GM12878 (cell line): ENCODE data around the gene NHSL2. TPM values are rescaled to one million over a fixed set of nuclear protein-coding genes. Genes with fewer than 3 reads are reported as not detected.

ENCODE experiments used
- ATAC-seq: fragments of 200-7000 bp; cut with Tn5 transposase; 3 replicates; pipeline ENCODE4 v1.9.1; 2020; ENCODE audit warnings: mild to moderate bottlenecking, moderate library complexity
- BruUV-seq: library from RNA; stranded (reverse); fragments of 400-500 nt; replicated peaks from 2 replicates; lab custom pipeline; 2021; lab: Mats Ljungman, UMichigan
- CTCF ChIA-PET: fragments of 300-600 bp; sonication (Branson Sonifier 250); formaldehyde crosslinking; extraction: SDS; loops from one replicate; lab custom pipeline; 2021; ENCODE audit warnings: inconsistent platforms; lab: Yijun Ruan, JAX
- POLR2A ChIA-PET: fragments of 350-600 bp; formaldehyde crosslinking; extraction: SDS; loops from one replicate; lab custom pipeline; 2021; ENCODE audit warnings: inconsistent platforms; lab: Charles Lee
- RAD21 ChIA-PET: fragments of 300-600 bp; sonication (Branson Sonifier 250); formaldehyde crosslinking; loops from one replicate; lab custom pipeline; 2023; ENCODE audit warnings: antibody characterized with exemption; ENCODE audit not compliant: unreplicated experiment; lab: Charles Lee
- SMC1A ChIA-PET: fragments of 300-600 bp; sonication (Branson Sonifier 250); formaldehyde crosslinking; loops from one replicate; lab custom pipeline; 2023; ENCODE audit not compliant: unreplicated experiment, uncharacterized antibody; lab: Charles Lee
- DNase-seq: peaks from one replicate; pipeline ENCODE4 v3.0.0-alpha.2; 2011; ENCODE audit warnings: low read depth, low spot score
- FAIRE-seq: peaks from 3 replicates; lab custom pipeline; 2011; peaks lifted over from hg19 to GRCh38; lab: Jason Lieb, UNC
- H2AFZ ChIP-seq: 2 replicates; pipeline ENCODE4 v1.6.0; 2011; ENCODE audit warnings: low read depth, low read length, control low read depth; ENCODE audit not compliant: control insufficient read depth
- H3K27ac ChIP-seq: 2 replicates; pipeline ENCODE4 v1.5.1; 2011; ENCODE audit warnings: control low read depth; ENCODE audit not compliant: control insufficient read depth, insufficient read depth
- H3K27me3 ChIP-seq, 2 experiments: replicated peaks in 1 of 2; 2 replicates each; pipeline versions ENCODE4 v1.6.0 to v1.6.1; 2011; ENCODE audit warnings: low read length in 1 of 2; ENCODE audit not compliant: control insufficient read depth in 2 of 2, insufficient read depth in 2 of 2
- H3K36me3 ChIP-seq, 2 experiments: 2 replicates each; pipeline ENCODE4 v1.5.1; 2011; ENCODE audit warnings: low read length in 1 of 2; ENCODE audit not compliant: control insufficient read depth in 2 of 2, insufficient read depth in 2 of 2
- H3K4me1 ChIP-seq: 2 replicates; pipeline ENCODE4 v1.6.1; 2011; ENCODE audit warnings: mild to moderate bottlenecking, low read length, moderate library complexity, mixed read lengths; ENCODE audit not compliant: control insufficient read depth, insufficient read depth
- H3K4me2 ChIP-seq: 2 replicates; pipeline ENCODE4 v1.6.0; 2011; ENCODE audit warnings: control low read depth; ENCODE audit not compliant: control insufficient read depth, insufficient read depth
- H3K4me3 ChIP-seq: fragments of 200-600 bp; sonication (generic); 2 replicates; pipeline ENCODE4 v1.5.1; 2016
- H3K79me2 ChIP-seq: 2 replicates; pipeline ENCODE4 v1.6.0; 2011; ENCODE audit warnings: low read length; ENCODE audit not compliant: control insufficient read depth, insufficient read depth
- H3K9ac ChIP-seq: 2 replicates; pipeline ENCODE4 v1.8.0; 2011; ENCODE audit warnings: low read length, control low read depth, mixed read lengths; ENCODE audit not compliant: control insufficient read depth, insufficient read depth
- H3K9me3 ChIP-seq: replicated peaks from 3 replicates; pipeline ENCODE4 v1.5.1; 2011; ENCODE audit warnings: mild to moderate bottlenecking, low read length; ENCODE audit not compliant: control insufficient read depth, insufficient read depth
- H4K20me1 ChIP-seq: 2 replicates; pipeline ENCODE4 v1.6.0; 2011; ENCODE audit not compliant: control insufficient read depth, insufficient read depth
- CBX5 ChIP-seq: sonication (generic); IDR thresholded peaks from 2 replicates; pipeline ENCODE4 v1.6.1; 2016; ENCODE audit warnings: low read depth, moderate library complexity, mild to moderate bottlenecking, inconsistent platforms
- CHD2 ChIP-seq: IDR thresholded peaks from 2 replicates; pipeline ENCODE4 v1.6.1; 2011; ENCODE audit warnings: low read depth, low read length, improper control_type of control experiment, borderline replicate concordance
- IKZF2 ChIP-seq, 2 experiments: fragments of 450-650 bp; IDR thresholded peaks; 2 replicates each; pipeline ENCODE4 v1.6.1; 2017; ENCODE audit warnings: mild to moderate bottlenecking in 2 of 2, moderate library complexity in 2 of 2
- SREBF2 ChIP-seq: IDR thresholded peaks from 2 replicates; pipeline ENCODE4 v1.6.1; 2012; ENCODE audit warnings: mild to moderate bottlenecking, low read length
- YBX1 ChIP-seq: fragments of 450-650 bp; IDR thresholded peaks from 2 replicates; pipeline ENCODE4 v1.6.1; 2016; ENCODE audit warnings: antibody characterized with exemption
- ZNF24 ChIP-seq: fragments of 450-650 bp; IDR thresholded peaks from 2 replicates; pipeline ENCODE4 v1.6.1; 2017; ENCODE audit warnings: antibody characterized with exemption, mild to moderate bottlenecking
- ZNF274 ChIP-seq: IDR thresholded peaks from one replicate; pipeline ENCODE4 v1.8.0; 2011; ENCODE audit not compliant: insufficient read length, insufficient read depth
- WGBS: methylation state at CpG from one replicate; pipeline ENCODE4 v1.1.6; 2016; ENCODE audit warnings: low lambda C conversion rate; ENCODE audit not compliant: insufficient replicate concordance, insufficient coverage; ENCODE audit errors: missing lambda C conversion rate; 5-methylcytosine and 5-hydroxymethylcytosine counted together
- in situ Hi-C: fragments of 300-500 bp; cut with MboI; formaldehyde crosslinking; loops from 9 replicates; pipeline ENCODE4 v1.14.3; 2018; ENCODE audit warnings: mixed read lengths
- intact Hi-C: fragments of 100-400 bp; cut with micrococcal nuclease; formaldehyde crosslinking; loops from one replicate; pipeline ENCODE4 v1.14.2; 2022; ENCODE audit not compliant: unreplicated experiment
- polyA plus RNA-seq, 11 experiments: library from polyadenylated mRNA; depleted of rRNA in 4 of 11; unstranded in 6 of 11; stranded (reverse) in 5 of 11; fragments of >200 nt; fragmentation: Nextera tagmentation in 4 of 11; fragmentation: Illumina TruSeq in 1 of 11; extraction: Ambion mirVana in 4 of 11; extraction: Trizol in 1 of 11; gene quantifications; 1 replicate in 1 of 11; 2 replicates in 10 of 11; pipeline versions ENCODE4 v1.2.1 to v1.2.3, GENCODE V29; 2011 to 2016; ENCODE audit warnings: inconsistent platforms in 2 of 11, missing spikeins in 2 of 11, low read depth in 1 of 11
- total RNA-seq, 4 experiments: library from RNA; depleted of rRNA in 3 of 4; stranded (reverse); fragments of >200 nt in 3 of 4; fragmentation: Illumina TruSeq in 1 of 4; extraction: Trizol in 1 of 4; gene quantifications; 2 replicates each; pipeline versions ENCODE4 v1.2.1 to v1.2.3, GENCODE V29; 2013 to 2021
- TF ChIP-seq, protein P1 (sequence below): fragments of 150-350 bp; IDR thresholded peaks from 2 replicates; pipeline ENCODE4 v1.6.1; 2014; ENCODE audit warnings: mild to moderate bottlenecking, low read depth, low read length
- TF ChIP-seq, protein P2 (sequence below): fragments of 450-650 bp; IDR thresholded peaks from 2 replicates; pipeline ENCODE4 v1.6.1; 2016; ENCODE audit warnings: mild to moderate bottlenecking, moderate library complexity, borderline replicate concordance

The NHSL2 gene
- total and polyA plus RNA-seq, 10 of the 15 experiments (the other 5 are each of a cell fraction or from before 2014, with no cell fraction given), result 0.05 to 0.53 (median 0.07) TPM; not detected in 2

DNA sequence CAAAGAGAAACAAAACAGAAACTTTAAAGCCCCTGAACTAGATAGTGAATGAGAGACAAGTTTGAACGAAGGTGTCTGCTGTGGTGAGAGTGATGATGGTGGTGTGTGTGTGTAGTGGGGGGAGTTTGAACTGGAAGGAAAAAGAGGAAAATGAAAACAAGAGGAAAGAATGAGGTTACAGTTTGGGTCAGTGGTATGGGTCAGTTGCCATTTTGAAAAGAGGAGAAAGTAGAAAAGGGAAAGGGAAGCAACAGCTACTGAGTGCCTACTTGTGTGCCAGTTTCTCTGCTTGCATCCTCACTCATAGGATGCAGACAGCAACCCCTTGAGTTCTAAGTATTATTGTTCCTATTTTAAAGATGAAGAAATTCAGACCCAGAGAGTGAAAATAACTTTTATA is 26.0 kb downstream of the NHSL2 start (continued):
- TF ChIP-seq, protein P1, sequence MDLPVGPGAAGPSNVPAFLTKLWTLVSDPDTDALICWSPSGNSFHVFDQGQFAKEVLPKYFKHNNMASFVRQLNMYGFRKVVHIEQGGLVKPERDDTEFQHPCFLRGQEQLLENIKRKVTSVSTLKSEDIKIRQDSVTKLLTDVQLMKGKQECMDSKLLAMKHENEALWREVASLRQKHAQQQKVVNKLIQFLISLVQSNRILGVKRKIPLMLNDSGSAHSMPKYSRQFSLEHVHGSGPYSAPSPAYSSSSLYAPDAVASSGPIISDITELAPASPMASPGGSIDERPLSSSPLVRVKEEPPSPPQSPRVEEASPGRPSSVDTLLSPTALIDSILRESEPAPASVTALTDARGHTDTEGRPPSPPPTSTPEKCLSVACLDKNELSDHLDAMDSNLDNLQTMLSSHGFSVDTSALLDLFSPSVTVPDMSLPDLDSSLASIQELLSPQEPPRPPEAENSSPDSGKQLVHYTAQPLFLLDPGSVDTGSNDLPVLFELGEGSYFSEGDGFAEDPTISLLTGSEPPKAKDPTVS, result no peak

DNA sequence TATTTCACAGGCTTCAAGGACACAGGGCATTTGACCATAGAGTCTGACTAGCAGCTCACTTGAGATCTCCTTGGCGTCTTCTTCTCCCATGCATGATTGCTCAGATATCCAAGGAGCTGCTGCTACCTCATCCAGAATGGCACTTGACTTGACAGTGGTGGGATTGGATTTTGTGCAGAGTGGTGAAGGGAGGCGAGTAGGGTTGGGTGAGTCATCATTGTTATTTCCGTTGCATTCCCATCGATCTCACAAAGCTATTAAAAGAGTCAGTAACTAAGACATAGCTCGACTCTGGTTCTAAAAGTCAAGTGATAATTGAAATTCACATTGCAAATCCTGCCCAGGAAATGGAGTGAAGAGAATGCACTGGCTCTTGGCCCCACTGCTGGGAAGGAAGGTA is 27.7 kb downstream of the NHSL2 start:
- Histone ChIP-seq H3K79me2 (no peaks in the 10 kb centered on the region), H3K27me3 (no peaks in the 10 kb centered on the region; a peak in 1 of 4 replicates), H3K9me3 (no peaks in the 10 kb centered on the region), H3K9ac (no peak overlapping the region), H3K36me3 (no peaks in the 10 kb centered on the region), H3K4me3 (no peak overlapping the region), H4K20me1 (no peaks in the 10 kb centered on the region), H2AFZ (no peak overlapping the region), H3K27ac (no peak overlapping the region), H3K4me2 (no peak overlapping the region), H3K4me1 (no peaks in the 10 kb centered on the region)
- no TSS peak for BruUV-seq
- CTCF ChIA-PET, result no interaction called here
- FAIRE-seq (no peak), DNase-seq (no peak), ATAC-seq (no peak)
- POLR2A ChIA-PET, result no interaction called here
- SMC1A ChIA-PET, result interaction anchor here (1.0 kb wide), 1 partner anchor 16 kb away, joined by 3 read pairs; no protein-coding TSS in a partner anchor
- TF ChIP-seq CHD2 (no peak), CBX5 (no peak), ZNF274 (no peak), YBX1 (no peak), SREBF2 (no peak), ZNF24 (no peak), IKZF2 (IDR thresholded peaks at IDR 0.05) (no peak)
- TF ChIP-seq, protein P2, sequence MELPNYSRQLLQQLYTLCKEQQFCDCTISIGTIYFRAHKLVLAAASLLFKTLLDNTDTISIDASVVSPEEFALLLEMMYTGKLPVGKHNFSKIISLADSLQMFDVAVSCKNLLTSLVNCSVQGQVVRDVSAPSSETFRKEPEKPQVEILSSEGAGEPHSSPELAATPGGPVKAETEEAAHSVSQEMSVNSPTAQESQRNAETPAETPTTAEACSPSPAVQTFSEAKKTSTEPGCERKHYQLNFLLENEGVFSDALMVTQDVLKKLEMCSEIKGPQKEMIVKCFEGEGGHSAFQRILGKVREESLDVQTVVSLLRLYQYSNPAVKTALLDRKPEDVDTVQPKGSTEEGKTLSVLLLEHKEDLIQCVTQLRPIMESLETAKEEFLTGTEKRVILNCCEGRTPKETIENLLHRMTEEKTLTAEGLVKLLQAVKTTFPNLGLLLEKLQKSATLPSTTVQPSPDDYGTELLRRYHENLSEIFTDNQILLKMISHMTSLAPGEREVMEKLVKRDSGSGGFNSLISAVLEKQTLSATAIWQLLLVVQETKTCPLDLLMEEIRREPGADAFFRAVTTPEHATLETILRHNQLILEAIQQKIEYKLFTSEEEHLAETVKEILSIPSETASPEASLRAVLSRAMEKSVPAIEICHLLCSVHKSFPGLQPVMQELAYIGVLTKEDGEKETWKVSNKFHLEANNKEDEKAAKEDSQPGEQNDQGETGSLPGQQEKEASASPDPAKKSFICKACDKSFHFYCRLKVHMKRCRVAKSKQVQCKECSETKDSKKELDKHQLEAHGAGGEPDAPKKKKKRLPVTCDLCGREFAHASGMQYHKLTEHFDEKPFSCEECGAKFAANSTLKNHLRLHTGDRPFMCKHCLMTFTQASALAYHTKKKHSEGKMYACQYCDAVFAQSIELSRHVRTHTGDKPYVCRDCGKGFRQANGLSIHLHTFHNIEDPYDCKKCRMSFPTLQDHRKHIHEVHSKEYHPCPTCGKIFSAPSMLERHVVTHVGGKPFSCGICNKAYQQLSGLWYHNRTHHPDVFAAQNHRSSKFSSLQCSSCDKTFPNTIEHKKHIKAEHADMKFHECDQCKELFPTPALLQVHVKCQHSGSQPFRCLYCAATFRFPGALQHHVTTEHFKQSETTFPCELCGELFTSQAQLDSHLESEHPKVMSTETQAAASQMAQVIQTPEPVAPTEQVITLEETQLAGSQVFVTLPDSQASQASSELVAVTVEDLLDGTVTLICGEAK, result no peak
- in situ Hi-C loops, result no loop called here
- intact Hi-C loops, result no loop called here
- RAD21 ChIA-PET, result no interaction called here
- WGBS, result 10% methylated on average over 5 of the region's 5 CpGs
